ENCODE results near the gene NTRK2.

Gene NTRK2

GRCh38 chr9:84681516-84682285 is 12.2 kb downstream of the NTRK2 start:
- no peak for DNase-seq (ENCODE audit: low spot score)

GRCh38 chr9:84686068-84686467 is 16.5 kb downstream of the NTRK2 start:
- DNase-seq (ENCODE audit: low spot score), result no peak

- DNase-seq (ENCODE audit: low spot score), result no peak
These were observed 19.4 kb downstream of the NTRK2 start for GRCh38 chr9:84688956-84689355.

GRCh38 chr9:84691634-84692033 is 22.1 kb downstream of the NTRK2 start:
- no peak for DNase-seq (ENCODE audit: low spot score)

GRCh38 chr9:84694248-84694647 is 24.7 kb downstream of the NTRK2 start:
- DNase-seq (ENCODE audit: low spot score), result no peak

- DNase-seq (ENCODE audit: low spot score), result no peak
These were observed 27.5 kb downstream of the NTRK2 start for GRCh38 chr9:84697042-84697441.

GRCh38 chr9:84697509-84698114 is 28.1 kb downstream of the NTRK2 start:
- DNase-seq (ENCODE audit: low spot score), result peak; percentile 22

- no peak for DNase-seq (ENCODE audit: low spot score)
These were observed 28.8 kb downstream of the NTRK2 start for GRCh38 chr9:84698323-84698722.

- no peak for DNase-seq (ENCODE audit: low spot score)
These were observed 30.5 kb downstream of the NTRK2 start for GRCh38 chr9:84699984-84700383.

GRCh38 chr9:84701801-84702200 is 32.3 kb downstream of the NTRK2 start:
- no peak for DNase-seq (ENCODE audit: low spot score)

- no peak for DNase-seq (ENCODE audit: low spot score)
These were observed 32.9 kb downstream of the NTRK2 start for GRCh38 chr9:84702471-84702870.

- DNase-seq (ENCODE audit: low spot score), result no peak
These were observed 34.3 kb downstream of the NTRK2 start for GRCh38 chr9:84703793-84704192.

GRCh38 chr9:84705128-84705527 is 35.6 kb downstream of the NTRK2 start:
- DNase-seq (ENCODE audit: low spot score), result no peak

GRCh38 chr9:84708400-84708799 is 38.9 kb downstream of the NTRK2 start:
- DNase-seq (ENCODE audit: low spot score), result no peak

GRCh38 chr9:84709056-84709455 is 39.5 kb downstream of the NTRK2 start:
- DNase-seq (ENCODE audit: low spot score), result no peak

- no peak for DNase-seq (ENCODE audit: low spot score)
These were observed 41.3 kb downstream of the NTRK2 start for GRCh38 chr9:84710701-84711397.

GRCh38 chr9:84711398-84711777 is 41.9 kb downstream of the NTRK2 start:
- DNase-seq (ENCODE audit: low spot score), result no peak

GRCh38 chr9:84711936-84712335 is 42.4 kb downstream of the NTRK2 start:
- peak; percentile 9 for DNase-seq (ENCODE audit: low spot score)

- no peak for DNase-seq (ENCODE audit: low spot score)
These were observed 46.7 kb downstream of the NTRK2 start for GRCh38 chr9:84716217-84716616.

- DNase-seq (ENCODE audit: low spot score), result no peak
These were observed 48.9 kb downstream of the NTRK2 start for GRCh38 chr9:84718476-84718875.

GRCh38 chr9:84722388-84722989 is 53.0 kb downstream of the NTRK2 start:
- no peak for DNase-seq (ENCODE audit: low spot score)

GRCh38 chr9:84723426-84723825 is 53.9 kb downstream of the NTRK2 start:
- no peak for DNase-seq (ENCODE audit: low spot score)

- no peak for DNase-seq (ENCODE audit: low spot score)
These were observed 62.2 kb downstream of the NTRK2 start for GRCh38 chr9:84731696-84732095.
